ENCODE results near the gene CHRNA5. TPM values are rescaled to one million over a fixed set of nuclear protein-coding genes. Genes with fewer than 3 reads are reported as not detected.

The CHRNA5 gene
- total RNA-seq, 2 experiments from 2014 or later = 2.0 to 2.7 TPM

DNA sequence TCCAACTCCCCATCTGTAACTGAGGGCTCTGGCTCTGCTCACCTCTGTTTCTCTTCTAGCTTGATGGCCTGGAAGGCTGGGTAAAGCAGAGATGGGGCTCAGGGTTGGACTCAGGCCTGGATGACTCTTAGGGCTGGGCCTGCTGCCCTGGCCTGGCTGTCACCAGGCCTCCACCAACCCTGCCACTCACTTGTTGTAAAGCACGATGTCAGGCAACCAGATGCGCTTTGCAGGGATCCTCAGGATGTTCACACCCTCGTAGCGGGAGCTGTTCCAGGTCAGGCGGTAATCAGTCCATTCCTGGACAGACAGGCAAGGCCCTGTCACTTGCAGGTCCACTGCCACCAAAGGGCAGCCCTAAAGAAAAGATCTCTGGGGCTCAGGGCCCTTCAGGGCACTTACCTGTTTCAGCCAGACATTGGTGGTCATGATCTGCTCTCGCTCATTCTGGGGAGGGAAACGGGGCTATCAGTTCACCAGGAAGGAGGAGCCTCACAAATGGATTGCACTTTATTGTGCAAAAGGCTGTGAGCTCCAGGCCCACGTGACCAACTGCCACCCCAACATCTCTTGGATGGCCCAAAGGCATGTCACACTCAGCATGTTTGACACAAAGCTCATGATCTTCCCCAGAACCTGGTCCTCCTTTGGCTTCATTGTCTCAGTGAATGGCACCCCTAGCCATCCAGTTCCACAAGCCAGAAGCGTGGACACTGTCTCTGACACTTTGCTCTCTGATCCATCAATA, 65.7 kb downstream of the CHRNA5 start:
- Mint-ChIP-seq H3K27ac (no peak overlapping the region), H3K4me3 (no peak overlapping the region), H3K9me3 (peaks cover 4% of the 10 kb centered on the region), H3K27me3 (peaks cover 3% of the 10 kb centered on the region), H3K4me1 (ENCODE audit: low read depth) (no peaks in the 10 kb centered on the region), H3K36me3 (ENCODE audit: low read depth) (no peaks in the 10 kb centered on the region)
- intact Hi-C loops (cut with micrococcal nuclease) = no loop called here
- ChIA-PET POLR2A (no interaction called here), CTCF (no interaction called here)
- TF ChIP-seq, protein P1, sequence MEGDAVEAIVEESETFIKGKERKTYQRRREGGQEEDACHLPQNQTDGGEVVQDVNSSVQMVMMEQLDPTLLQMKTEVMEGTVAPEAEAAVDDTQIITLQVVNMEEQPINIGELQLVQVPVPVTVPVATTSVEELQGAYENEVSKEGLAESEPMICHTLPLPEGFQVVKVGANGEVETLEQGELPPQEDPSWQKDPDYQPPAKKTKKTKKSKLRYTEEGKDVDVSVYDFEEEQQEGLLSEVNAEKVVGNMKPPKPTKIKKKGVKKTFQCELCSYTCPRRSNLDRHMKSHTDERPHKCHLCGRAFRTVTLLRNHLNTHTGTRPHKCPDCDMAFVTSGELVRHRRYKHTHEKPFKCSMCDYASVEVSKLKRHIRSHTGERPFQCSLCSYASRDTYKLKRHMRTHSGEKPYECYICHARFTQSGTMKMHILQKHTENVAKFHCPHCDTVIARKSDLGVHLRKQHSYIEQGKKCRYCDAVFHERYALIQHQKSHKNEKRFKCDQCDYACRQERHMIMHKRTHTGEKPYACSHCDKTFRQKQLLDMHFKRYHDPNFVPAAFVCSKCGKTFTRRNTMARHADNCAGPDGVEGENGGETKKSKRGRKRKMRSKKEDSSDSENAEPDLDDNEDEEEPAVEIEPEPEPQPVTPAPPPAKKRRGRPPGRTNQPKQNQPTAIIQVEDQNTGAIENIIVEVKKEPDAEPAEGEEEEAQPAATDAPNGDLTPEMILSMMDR (IDR thresholded peaks at IDR 0.05) = no peak
- DNase-seq (no peak), ATAC-seq (no peak)

DNA sequence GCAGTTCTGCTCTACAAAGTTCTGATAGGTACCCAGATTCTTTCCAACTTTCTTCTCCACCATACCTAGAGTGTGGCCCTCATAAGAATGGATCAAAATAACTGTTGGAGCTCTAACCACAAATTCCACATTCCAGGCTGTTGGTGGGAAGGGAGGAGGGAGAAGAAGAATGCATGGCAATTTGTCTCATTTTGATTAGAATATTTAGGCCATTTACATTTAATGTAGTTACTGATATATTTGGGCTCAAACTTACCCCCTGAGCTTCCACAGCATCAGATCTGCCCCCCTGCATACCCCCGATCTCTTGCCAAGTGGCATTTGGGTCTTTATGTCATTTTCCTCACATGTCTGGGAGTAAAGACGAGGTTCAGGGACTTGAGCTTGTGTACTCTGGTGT, 68.0 kb downstream of the CHRNA5 start:
- POLR2A ChIA-PET = no interaction called here
- intact Hi-C loops (cut with micrococcal nuclease) = no loop called here
- DNase-seq = no peak
- TF ChIP-seq, protein P1 (IDR thresholded peaks at IDR 0.05) = no peak
- ATAC-seq = no peak
- Mint-ChIP-seq H3K36me3 (ENCODE audit: low read depth) (no peaks in the 10 kb centered on the region), H3K27ac (no peak overlapping the region), H3K27me3 (peaks cover 2% of the 10 kb centered on the region), H3K4me3 (no peak overlapping the region), H3K4me1 (ENCODE audit: low read depth) (no peaks in the 10 kb centered on the region), H3K9me3 (peaks cover 4% of the 10 kb centered on the region)
- CTCF ChIA-PET = interaction anchor here (0.9 kb wide), 1 partner anchor 76 kb away, joined by 3 read pairs; no protein-coding TSS in a partner anchor

DNA sequence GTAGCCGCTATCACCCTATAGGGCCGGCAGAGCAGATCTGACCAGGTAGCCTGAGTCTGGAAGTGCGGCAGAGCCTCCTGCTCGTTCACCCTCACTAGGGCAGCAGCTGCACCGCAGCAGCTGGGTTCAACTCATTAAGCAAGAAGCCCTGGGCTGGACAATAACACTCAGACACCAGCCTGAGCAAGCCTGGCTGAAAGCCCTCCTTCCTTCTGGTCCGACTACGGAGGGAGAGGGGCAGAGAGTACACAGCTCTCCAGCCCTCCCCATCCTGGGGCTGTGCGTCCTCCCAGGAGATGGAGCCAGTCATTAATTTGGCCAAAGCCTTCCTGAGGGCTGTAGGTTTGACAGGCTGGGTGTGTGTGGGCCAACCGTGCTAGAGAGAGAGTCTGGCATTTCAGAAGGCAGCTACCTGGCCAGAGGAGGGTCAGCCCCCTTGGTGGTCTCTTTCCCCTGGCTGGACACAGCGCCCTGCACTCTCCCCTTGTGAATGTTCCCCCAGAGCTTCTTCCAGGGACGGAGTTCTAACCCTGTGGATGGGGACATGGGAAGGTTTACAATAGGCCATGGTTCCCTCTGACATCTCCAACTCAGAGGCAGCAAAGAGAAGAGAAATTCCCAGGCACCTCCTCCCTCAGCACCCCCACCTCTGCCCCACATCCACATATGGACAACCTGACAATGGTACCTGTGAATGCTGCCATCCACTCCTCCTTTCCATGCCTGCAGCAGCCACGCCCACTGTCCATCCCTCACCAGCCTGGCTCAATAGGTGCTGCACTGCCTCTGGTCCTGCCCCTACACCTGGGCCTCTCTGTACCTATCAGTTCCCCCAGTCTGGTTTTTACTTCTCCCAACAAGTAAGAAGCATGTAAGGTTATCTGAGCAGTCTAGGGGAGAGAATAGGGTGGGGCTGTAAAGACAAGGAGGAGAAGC, 69.2 kb downstream of the CHRNA5 start:
- no peak overlapping the region for H3K27ac Mint-ChIP-seq
- TF ChIP-seq, protein P1 (IDR thresholded peaks at IDR 0.05) = no peak
- ATAC-seq = no peak
- intact Hi-C loops (cut with micrococcal nuclease) = loop anchor here (5.0 kb wide), 1 partner anchor 73 kb away; no protein-coding TSS in a partner anchor
- ChIA-PET POLR2A (no interaction called here), CTCF (interaction anchor here (0.9 kb wide), 1 partner anchor 75 kb away, joined by 3 read pairs; no protein-coding TSS in a partner anchor)
- H3K27me3 Mint-ChIP-seq = no peaks in the 10 kb centered on the region
- DNase-seq = no peak
- no peaks in the 10 kb centered on the region for H3K36me3 Mint-ChIP-seq (ENCODE audit: low read depth)
- no peak overlapping the region for H3K4me3 Mint-ChIP-seq
- peaks cover 4% of the 10 kb centered on the region for H3K9me3 Mint-ChIP-seq
- H3K4me1 Mint-ChIP-seq (ENCODE audit: low read depth) = no peaks in the 10 kb centered on the region

DNA sequence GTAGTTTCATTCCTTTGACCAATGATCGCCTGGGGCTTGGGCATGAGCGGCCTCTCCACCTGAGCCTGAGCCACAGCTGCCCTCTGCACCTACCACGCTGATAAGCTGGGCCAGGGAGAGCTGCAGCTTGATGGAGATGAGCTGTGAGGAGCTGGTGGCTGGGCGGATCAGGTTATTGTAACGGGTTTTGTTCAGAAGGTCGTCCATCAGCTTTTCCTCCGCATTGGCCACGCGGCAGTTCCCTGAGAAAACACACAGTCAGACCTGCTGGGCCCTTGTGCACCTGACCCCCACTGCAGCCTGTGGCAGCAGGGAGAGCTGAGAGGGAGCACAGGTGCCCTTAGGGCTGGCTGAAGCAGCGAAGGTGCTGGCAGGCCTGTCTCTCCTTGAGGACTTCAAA, 70.0 kb downstream of the CHRNA5 start:
- Mint-ChIP-seq H3K36me3 (ENCODE audit: low read depth) (no peaks in the 10 kb centered on the region), H3K4me1 (ENCODE audit: low read depth) (no peaks in the 10 kb centered on the region), H3K4me3 (no peak overlapping the region), H3K9me3 (peaks cover 4% of the 10 kb centered on the region), H3K27me3 (no peaks in the 10 kb centered on the region), H3K27ac (no peak overlapping the region)
- no peak for DNase-seq
- intact Hi-C loops (cut with micrococcal nuclease) = loop anchor here (5.0 kb wide), 1 partner anchor 72 kb away; no protein-coding TSS in a partner anchor
- ChIA-PET CTCF (interaction anchor here (0.9 kb wide), 1 partner anchor 17 kb away, joined by 3 read pairs; no protein-coding TSS in a partner anchor), POLR2A (no interaction called here)
- ATAC-seq = no peak
- TF ChIP-seq, protein P1 (IDR thresholded peaks at IDR 0.05) = no peak
